Head of caudate nucleus (tissue), 42 donors: ENCODE data around the gene LAMA1.

Experiments used
- DNase-seq, 42 donors: peaks; one replicate each; pipeline versions ENCODE4 v3.0.0 to v3.0.0-alpha.2; 2020 to 2021; ENCODE audit warnings: mixed read lengths in 7 of 42
- intact Hi-C: fragments of 100-400 bp; cut with DNase I; formaldehyde crosslinking; loops from one replicate; pipeline ENCODE4 v1.15.0; 2022

LAMA1 gene

GRCh38 chr18:7020995-7021777 is 96.4 kb downstream of the LAMA1 start:
- no peak for DNase-seq
- intact Hi-C loops, result no loop called here

- intact Hi-C loops, result no loop called here
- DNase-seq, result no peak
Observed at GRCh38 chr18:7017013-7017412, 100.6 kb downstream of the LAMA1 start.

DNA sequence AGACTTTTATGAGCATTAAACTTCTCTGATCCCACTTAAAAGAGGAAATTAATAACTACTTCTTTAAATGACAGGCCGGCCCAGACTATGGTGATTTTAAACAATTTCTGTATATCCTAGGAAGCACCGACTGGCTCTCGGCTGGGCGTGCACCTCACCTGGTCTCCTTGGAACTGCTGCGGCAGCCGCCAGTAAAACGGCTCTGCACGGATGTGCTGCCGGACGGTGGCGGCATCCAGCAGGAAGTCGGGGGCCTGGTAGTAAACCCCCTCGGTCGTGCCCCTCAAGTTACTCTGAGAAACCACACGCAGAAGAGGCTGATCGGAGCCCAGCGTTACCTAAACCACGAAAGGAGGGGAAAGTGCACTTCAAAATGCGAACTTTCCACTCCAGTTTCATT is 106.5 kb downstream of the LAMA1 start:
- DNase-seq, result no peak

GRCh38 chr18:7004009-7004408 is 113.6 kb downstream of the LAMA1 start:
- DNase-seq, result peak in 1 of 42 donors; percentile 3
- intact Hi-C loops, result no loop called here

More for the DNA sequence above, 106.5 kb downstream of the LAMA1 start:
- intact Hi-C loops, result no loop called here

- intact Hi-C loops, result no loop called here
- DNase-seq, result no peak
Observed at GRCh38 chr18:7002107-7002506, 115.5 kb downstream of the LAMA1 start.

DNA sequence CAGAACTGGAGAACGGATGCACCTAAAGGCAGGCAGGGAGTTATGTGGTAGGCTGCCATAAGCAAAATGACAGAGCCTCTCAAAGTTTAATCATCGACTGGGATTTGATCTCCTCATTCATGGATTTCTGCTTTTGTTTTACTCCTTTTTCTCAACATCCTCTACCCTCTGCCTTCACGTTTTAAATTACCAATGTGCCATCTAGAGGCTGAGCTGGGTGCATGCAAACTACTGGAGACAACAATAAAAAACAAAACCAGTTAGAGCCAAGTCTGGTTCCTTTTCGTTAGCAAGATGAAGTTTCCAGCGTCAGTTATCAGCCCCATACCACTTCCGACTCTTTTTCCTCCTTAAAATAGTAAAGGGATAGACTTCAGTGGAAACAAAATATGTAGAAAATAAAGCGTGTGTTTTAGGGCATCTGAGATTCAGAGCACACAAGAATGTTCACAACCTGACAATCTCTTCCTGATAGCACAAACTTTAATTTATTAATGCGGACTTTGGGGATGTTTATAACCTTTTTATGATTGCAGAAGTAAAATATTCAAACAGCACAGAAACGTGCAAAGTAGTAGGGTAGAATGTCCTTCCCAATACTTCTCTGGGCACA is 117.0 kb downstream of the LAMA1 start:
- DNase-seq, result peak in 2 of 42 donors; percentile 20 to 33
- intact Hi-C loops, result no loop called here

DNA sequence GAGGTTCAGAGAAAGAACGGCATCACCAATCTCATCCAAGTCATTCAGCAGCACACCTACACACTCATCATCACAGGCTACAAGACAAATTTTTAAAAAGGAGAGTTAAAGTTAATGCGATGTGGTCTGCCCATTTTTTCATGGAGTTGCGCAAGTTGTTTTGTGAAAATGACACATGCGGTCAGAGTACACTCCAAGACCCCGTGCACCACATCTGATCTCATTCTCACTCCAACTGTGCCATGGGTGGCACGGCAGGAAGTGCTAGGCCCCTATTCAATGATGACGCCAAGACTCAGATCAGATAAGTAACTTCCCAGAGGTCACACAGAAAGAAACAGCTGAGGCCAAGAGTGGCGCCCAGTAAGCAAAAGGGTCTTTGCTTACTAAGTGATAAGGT is 119.8 kb downstream of the LAMA1 start:
- intact Hi-C loops, result no loop called here
- no peak for DNase-seq

DNA sequence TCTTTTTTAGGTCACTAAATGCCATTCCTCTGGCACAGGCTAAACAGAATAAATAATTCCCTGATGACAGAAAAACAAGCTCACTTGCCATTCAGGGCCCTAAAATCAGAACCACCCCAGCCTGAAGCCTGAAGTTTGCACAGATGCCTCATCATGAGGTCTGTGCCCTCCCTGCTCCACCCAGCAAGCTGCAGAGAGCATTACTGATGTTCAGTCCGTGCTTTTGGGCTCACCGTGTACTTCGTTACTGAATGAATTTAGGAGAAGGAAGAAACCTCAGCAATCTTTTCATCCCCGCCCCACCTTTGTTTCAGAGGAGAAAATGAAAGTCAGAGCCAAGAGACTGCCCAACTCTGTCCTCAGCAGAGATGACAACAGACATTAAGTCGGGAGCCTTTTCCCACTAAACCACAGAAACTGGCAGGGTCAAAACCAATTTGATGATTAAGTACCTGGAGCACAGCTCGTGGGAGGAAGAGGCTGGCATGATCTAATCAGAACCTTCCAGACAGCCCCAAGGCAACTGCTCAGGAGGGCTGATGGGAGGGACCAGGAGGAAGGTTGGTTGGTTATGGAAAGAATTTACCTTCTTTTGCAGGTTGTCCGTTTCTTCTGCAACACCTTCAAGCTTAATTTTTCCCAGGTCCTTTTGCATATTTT is 122.7 kb downstream of the LAMA1 start:
- no peak for DNase-seq
- intact Hi-C loops, result no loop called here

- intact Hi-C loops, result no loop called here
- no peak for DNase-seq
Observed at GRCh38 chr18:6994056-6994770, 123.4 kb downstream of the LAMA1 start.

DNA sequence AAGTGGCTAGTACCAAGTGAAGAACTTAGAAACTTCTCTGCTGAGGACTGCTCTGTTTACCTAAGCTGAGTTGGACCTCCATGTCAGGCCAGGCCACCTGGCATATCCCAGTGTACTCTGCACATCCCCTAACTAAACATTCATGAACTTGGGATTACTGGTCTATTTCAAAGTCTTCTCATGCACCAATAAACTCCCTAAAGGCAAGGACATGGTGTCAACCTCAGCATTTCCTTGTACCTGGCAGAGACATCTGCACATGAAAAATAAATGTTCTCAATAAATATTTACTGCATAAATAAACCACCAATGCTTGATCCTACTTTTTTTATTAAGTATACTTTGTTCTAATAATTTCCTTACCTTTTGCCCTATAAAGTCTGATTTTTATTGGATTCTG is 124.8 kb downstream of the LAMA1 start:
- intact Hi-C loops, result no loop called here
- no peak for DNase-seq

DNA sequence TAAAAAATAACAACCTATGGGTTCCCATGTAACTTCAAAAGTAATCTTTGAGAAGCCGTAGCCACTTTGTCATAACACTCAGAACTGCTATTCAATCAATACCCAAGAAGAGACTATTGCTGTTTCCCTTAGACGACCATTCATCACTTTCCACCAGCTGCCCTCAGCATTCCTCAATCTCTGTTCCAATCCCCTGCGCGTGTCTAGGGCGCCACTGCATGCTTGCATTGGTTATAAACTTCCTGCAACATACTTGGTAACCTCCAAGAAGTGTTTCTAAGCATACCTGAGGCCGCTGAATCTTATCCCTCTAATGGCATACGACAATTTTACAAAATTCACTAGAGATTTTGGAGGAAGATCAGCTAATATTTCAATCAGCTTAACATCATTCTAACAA is 134.2 kb downstream of the LAMA1 start:
- no peak for DNase-seq
- intact Hi-C loops, result no loop called here

- intact Hi-C loops, result no loop called here
- DNase-seq, result no peak
Observed at GRCh38 chr18:6982398-6982797, 135.2 kb downstream of the LAMA1 start.

DNA sequence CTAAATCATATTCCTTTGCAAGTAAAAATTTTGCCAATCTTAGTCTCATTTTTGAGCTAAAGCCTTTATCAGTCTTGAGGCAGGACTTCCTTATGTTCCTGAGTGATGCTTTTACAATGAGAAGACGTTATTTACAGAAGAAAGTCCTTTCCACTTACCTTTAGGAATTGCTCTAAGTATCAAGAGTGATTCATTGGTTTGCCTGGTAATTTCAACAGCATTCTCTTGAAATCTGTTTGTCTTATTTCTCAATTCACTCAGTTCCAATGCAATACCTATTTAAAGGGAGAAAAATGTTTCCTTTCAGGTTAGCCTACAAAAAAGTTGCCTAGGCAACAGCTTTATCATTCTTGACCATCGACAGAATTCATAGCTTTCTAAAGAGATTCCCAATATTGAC is 137.2 kb downstream of the LAMA1 start:
- intact Hi-C loops, result no loop called here

GRCh38 chr18:6979954-6980353 is 137.6 kb downstream of the LAMA1 start:
- intact Hi-C loops, result no loop called here
- DNase-seq, result no peak

More for the DNA sequence above, 137.2 kb downstream of the LAMA1 start:
- DNase-seq, result no peak

GRCh38 chr18:6976935-6977334 is 140.7 kb downstream of the LAMA1 start:
- no peak for DNase-seq
- intact Hi-C loops, result no loop called here

DNA sequence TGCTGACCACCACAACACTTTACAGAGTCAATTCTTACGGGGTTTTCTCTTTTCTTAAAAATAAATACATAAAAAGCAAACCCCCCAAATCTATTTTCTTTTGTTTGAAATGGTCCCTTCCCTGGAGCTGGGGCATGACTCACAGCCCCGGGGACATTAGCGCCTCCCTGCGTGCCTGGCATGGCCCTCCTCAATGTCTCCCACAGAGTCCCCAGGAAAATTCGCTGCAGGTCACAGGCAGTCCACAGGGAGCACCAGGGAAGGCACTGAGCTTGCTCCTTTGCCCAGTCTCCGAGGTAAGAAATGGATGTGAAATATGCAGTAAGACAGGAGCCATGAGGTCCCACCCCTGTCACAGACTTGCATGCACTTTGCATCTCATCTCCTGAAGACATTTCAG is 142.5 kb downstream of the LAMA1 start:
- intact Hi-C loops, result no loop called here
- DNase-seq, result no peak

- DNase-seq, result no peak
- intact Hi-C loops, result no loop called here
Observed at GRCh38 chr18:6971823-6972478, 145.6 kb downstream of the LAMA1 start.

DNA sequence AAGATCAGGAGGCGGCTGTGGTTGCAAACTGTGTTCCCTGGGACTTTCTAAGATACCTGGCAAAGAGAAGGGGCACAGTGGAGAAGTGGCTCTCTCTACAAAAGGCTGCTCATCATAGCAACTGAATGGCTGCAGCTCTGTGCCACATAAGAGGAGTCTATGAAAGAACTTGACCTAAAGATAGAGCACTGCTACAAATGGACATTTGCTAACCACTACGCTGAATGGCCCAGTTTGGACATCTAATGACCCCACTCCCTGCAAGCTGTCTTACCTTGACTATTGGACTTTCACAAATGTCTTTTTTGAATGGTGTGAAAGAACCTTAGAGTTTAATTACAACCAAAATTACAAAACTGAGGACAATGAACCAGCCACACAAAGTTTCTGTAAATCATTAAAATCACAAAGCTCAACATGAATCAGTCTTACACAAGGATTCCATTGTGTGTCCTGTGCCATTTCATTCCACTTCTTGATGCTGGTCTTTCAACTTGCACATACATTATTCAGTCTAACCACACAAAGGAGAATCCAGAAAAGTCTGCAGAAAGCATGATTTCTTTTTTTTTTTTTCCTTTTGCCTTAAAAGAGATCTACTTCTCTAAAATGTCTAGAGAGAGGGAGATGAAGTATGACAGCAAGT is 154.0 kb downstream of the LAMA1 start:
- intact Hi-C loops, result no loop called here
- DNase-seq, result no peak
